Posterior vena cava (tissue), 2 donors: Measurements from ENCODE around the gene SNX18. TPM values are rescaled to one million over a fixed set of nuclear protein-coding genes. Genes with fewer than 3 reads are reported as not detected.

Experiments used
- total RNA-seq, 2 donors: library from RNA; stranded (reverse); fragmentation: NEBNext Ultra II Directional; extraction: Animal tissue kit (Norgen Biotek cat#: 25700); gene quantifications; one replicate each; pipeline ENCODE4 v1.2.1, GENCODE V29; 2021
- donor health status: DM: yes; HTN: yes; CAD: no.
- donor health status: DM: yes; HTN: yes; CAD: no.

Gene SNX18
- total RNA-seq, 2 donors from 2014 or later, result 50.3 to 55.6 TPM

Other genes starting within 250 kb of the SNX18 start
- 10 to 100 TPM; 30.6 to 35.7 TPM for gene ARL15, start 207.2 kb upstream of the SNX18 start, total RNA-seq
- gene HSPB3, start 62.1 kb upstream of the SNX18 start, total RNA-seq, result 10 to 100 TPM; 25.5 to 27.4 TPM